Large intestine (tissue), 3 donors: ENCODE results near the gene SPNS3. TPM values are rescaled to one million over a fixed set of nuclear protein-coding genes. Genes with fewer than 3 reads are reported as not detected.

Experiments
- DNase-seq, 2 donors: peaks; one replicate each; pipeline versions ENCODE4 v3.0.0 to v3.0.0-alpha.2; 2013
- H3K27ac ChIP-seq: one replicate; pipeline ENCODE4 v1.5.1; 2013; ENCODE audit warnings: low read length
- H3K27me3 ChIP-seq: 2 replicates; pipeline ENCODE4 v1.6.1; 2013; ENCODE audit warnings: low read length; ENCODE audit not compliant: control insufficient read depth, insufficient read depth
- H3K36me3 ChIP-seq: 2 replicates; pipeline ENCODE4 v1.6.1; 2013; ENCODE audit warnings: low read length; ENCODE audit not compliant: control insufficient read depth, insufficient read depth
- H3K4me1 ChIP-seq: one replicate; pipeline ENCODE4 v1.6.1; 2013; ENCODE audit warnings: low read length; ENCODE audit not compliant: control insufficient read depth, insufficient read depth
- H3K4me3 ChIP-seq: one replicate; pipeline ENCODE4 v1.5.1; 2013; ENCODE audit warnings: low read length
- H3K9me3 ChIP-seq: one replicate; pipeline ENCODE4 v1.6.1; 2013; ENCODE audit warnings: mild to moderate bottlenecking, low read depth, low read length, moderate library complexity; ENCODE audit not compliant: control insufficient read depth
- WGBS: methylation state at CpG from one replicate; pipeline ENCODE4 v1.1.5; 2013; ENCODE audit warnings: low lambda C conversion rate; ENCODE audit not compliant: insufficient coverage; 5-methylcytosine and 5-hydroxymethylcytosine counted together
- polyA plus RNA-seq: library from polyadenylated mRNA; unstranded; fragments of 120-200 nt; gene quantifications from one replicate; pipeline ENCODE4 v1.2.1, GENCODE V29; 2013

The SPNS3 gene
- polyA plus RNA-seq, 1 donor = 9.2 TPM

DNA sequence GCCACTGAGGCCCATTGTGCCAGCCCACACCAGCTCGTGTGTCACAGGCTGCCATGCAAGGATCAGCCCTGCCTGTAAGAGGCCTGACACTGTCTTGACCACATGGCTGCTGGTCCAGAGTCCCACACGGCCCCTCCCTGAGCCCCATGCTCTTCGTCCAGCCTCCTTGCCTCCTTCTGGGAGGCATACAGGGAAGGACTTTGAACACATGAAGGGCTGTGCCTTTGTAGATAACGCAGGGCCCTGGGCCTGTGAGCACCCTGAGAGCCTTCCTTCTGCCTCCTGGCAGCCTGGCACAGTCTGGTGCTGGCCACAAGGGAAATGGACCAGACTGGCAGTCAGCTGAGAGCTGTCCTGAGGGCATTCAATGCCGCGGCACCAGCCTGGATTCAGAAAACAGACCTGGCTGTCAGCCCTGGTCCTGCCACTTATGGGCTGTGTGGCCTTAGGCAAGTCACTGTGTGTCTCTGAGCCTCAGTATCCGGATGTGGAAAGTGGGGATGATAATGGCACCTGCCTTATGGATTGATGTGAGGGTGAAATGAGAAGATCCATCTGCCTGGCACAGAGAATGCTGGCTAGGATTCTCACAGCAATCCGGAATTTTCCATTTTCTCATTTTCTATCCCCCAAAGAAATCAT, 45.7 kb downstream of the SPNS3 start:
- peak overlapping the region; percentile 98 for H3K27ac ChIP-seq
- H3K9me3 ChIP-seq = no peaks in the 10 kb centered on the region
- H3K36me3 ChIP-seq = no peaks in the 10 kb centered on the region
- H3K4me3 ChIP-seq = no peak overlapping the region
- peak; percentile 89 to 92 for DNase-seq
- no CpG with 5 or more reads among the region's 8 CpGs for WGBS
- H3K27me3 ChIP-seq = no peaks in the 10 kb centered on the region
- H3K4me1 ChIP-seq = peaks cover 88% of the 10 kb centered on the region

DNA sequence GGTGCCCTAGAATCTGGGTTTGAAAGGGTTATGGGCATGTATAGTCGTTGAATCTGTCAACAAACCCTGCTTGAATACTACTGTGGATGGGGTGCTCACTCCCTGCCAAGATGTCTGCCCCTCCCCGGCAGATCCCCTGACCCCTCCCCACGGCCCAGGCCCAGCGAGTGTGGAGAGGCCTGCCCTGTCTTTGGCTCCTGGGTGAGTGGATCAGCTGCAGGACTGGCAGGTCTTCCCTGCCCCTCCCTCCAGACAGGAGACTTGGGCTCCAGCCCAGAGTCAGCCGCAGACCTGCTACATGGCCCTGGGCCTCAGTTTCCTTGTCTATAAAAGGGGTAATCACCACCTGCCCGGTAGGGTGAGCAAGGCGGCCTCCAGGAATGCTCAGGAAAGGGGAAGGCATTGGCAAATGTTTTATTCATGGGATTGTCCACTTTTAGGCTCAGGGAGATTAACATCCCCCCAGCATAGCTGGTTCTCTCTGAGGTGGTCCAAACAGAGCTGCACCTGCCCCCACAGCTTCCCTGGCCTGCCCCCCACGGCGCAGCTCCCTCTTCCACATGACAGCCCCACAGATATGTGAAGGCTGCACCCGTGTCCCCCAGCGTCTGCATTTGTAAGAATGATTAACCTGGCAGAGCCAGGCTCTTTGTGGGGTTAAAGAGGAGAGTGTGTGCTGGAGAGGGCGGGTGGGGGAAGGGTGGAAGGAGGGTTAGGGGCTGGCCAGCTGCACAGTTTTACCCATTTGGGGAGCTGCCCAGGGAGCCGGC, 46.4 kb downstream of the SPNS3 start:
- Histone ChIP-seq H3K27ac (peak overlapping the region; percentile 98), H3K4me3 (no peak overlapping the region)
- DNase-seq = peak in 1 of 2 donors; percentile 88

DNA sequence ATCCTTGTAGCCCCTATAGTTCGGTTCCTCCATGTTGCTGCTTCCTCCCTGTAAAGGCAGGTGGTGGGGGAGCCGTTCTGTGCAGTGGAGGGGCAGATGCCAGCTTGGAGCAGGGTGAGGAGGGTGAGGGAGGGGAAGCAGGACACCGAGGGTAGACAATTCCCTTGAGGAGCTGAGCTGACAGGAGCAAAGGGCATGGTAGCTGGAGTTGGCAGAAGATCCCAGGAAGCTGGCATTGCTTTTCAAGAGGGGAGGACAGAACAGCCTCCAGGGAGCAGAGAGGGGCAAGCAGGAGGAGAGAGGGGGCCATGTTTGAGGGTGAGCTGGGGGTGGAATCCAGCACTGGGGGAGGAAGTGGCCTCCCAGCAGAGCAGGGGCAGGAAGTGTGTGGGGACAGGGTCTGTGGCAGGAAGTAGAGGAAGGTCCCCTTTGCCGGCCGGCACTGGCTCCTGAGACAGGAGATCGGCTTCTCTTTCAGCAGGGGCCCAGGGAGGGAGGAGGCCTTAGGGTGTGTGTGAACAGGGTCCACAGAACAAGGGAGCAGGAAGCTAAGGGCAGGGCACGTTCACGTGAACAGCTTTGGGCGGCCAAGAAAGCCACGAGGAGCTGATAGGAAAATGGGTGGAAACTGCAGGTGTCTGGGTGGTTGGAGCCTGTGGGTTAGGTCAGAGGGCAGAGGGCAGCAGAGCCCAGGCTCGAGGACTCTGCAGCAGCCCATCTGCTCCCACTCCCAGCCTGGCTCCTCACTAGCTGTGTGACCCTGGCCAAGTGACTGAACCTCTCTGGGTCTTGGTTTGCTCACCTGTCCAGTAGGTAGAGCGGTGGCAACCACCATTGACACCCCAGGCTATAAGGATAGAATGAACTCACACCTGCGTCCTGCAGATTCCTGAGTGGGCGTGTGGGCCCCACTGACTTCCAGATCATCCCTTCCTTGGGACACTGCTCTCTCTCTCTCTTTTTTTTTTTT, 47.5 kb downstream of the SPNS3 start:
- Histone ChIP-seq H3K4me1 (peaks cover 77% of the 10 kb centered on the region), H3K9me3 (no peaks in the 10 kb centered on the region), H3K27me3 (no peaks in the 10 kb centered on the region), H3K27ac (peak overlapping the region; percentile 98), H3K36me3 (no peaks in the 10 kb centered on the region), H3K4me3 (no peak overlapping the region)
- DNase-seq = peak; percentile 94 to 98
- no CpG with 5 or more reads among the region's 14 CpGs for WGBS

More for the DNA sequence above, 46.4 kb downstream of the SPNS3 start:
- no CpG with 5 or more reads among the region's 13 CpGs for WGBS
- Histone ChIP-seq H3K27me3 (no peaks in the 10 kb centered on the region), H3K36me3 (no peaks in the 10 kb centered on the region), H3K4me1 (peaks cover 87% of the 10 kb centered on the region), H3K9me3 (no peaks in the 10 kb centered on the region)

DNA sequence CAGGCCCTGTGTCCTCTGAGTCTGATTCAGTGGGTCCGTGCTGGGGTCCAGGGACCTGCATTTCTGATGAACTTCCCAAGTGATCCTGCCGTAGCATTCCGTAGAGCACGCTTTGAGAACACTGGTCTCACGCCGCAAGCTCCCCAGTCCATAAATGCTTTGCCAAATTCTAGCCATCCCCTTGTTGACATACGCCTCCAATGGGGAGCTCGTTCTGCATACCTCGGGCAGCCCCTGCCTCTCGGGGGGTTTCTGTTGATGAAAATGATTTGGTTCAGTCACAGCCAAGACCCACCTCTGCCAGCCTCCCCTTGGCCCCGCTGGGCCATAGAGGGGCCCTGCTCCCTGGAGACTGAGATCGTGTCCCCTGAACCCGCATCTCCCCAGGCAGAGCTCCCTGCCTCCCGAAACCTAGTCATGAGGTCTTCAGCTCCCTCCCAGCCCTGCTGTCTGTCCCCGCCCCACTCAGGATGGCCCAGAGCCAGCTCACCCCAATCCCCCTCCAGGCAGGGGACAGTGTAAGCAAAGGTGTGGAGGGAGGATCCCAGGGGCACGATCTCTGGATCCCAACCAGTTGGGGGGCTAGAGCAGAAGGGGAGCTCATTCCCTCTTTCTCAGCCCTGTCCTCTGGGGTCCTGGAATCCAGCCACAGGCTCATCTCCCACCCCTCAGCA, 48.7 kb downstream of the SPNS3 start:
- Histone ChIP-seq H3K4me1 (peaks cover 64% of the 10 kb centered on the region), H3K27me3 (no peaks in the 10 kb centered on the region), H3K36me3 (no peaks in the 10 kb centered on the region), H3K9me3 (no peaks in the 10 kb centered on the region), H3K27ac (peak overlapping the region; percentile 80), H3K4me3 (no peak overlapping the region)
- DNase-seq = peak in 1 of 2 donors; percentile 56
- WGBS = no CpG with 5 or more reads among the region's 16 CpGs

DNA sequence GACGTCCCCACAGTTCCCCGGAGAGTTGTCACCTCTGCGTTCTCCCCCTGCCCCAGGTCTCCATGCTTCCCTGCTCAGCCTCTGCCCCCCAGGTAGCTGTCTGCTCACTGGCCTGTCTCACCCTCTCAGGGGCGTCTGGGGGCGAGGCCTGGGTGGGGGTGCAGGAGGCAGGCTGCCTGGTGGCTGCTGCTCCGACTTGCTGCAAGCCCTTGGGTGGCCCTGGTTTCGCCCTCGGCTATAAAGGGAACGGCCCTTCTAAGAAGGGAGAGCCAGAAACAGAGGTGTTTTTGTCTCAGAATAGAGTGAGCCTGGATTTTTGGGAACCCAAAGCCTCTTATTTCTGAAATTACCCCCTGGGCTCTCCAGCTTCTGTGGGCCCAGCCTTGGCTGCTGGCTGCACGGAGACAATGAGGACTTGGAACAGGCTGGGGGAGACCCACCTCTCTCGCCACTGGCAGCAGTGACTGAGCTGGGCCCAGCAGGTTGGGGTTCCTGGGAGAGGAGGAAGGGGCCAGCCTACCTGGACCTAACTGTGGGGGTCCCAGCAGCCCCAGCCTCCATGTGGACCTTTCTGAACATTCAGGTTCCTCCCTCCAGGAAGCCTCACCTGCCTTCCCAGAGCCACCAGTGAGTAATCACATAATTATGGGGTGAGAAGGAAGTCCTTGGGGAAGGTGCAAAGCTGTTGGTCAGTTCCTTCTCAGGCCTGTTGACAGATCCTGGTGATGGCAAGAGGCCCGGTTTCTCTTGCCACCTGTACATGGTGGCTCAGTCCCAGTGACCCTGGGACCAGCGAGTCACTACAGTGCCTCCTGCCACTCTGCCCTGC, 49.5 kb downstream of the SPNS3 start:
- peak overlapping the region; percentile 80 for H3K27ac ChIP-seq
- WGBS = no CpG with 5 or more reads among the region's 13 CpGs
- H3K4me3 ChIP-seq = no peak overlapping the region
- H3K9me3 ChIP-seq = no peaks in the 10 kb centered on the region
- peaks cover 58% of the 10 kb centered on the region for H3K4me1 ChIP-seq
- H3K36me3 ChIP-seq = no peaks in the 10 kb centered on the region
- peak in 1 of 2 donors; percentile 76 for DNase-seq
- no peaks in the 10 kb centered on the region for H3K27me3 ChIP-seq

DNA sequence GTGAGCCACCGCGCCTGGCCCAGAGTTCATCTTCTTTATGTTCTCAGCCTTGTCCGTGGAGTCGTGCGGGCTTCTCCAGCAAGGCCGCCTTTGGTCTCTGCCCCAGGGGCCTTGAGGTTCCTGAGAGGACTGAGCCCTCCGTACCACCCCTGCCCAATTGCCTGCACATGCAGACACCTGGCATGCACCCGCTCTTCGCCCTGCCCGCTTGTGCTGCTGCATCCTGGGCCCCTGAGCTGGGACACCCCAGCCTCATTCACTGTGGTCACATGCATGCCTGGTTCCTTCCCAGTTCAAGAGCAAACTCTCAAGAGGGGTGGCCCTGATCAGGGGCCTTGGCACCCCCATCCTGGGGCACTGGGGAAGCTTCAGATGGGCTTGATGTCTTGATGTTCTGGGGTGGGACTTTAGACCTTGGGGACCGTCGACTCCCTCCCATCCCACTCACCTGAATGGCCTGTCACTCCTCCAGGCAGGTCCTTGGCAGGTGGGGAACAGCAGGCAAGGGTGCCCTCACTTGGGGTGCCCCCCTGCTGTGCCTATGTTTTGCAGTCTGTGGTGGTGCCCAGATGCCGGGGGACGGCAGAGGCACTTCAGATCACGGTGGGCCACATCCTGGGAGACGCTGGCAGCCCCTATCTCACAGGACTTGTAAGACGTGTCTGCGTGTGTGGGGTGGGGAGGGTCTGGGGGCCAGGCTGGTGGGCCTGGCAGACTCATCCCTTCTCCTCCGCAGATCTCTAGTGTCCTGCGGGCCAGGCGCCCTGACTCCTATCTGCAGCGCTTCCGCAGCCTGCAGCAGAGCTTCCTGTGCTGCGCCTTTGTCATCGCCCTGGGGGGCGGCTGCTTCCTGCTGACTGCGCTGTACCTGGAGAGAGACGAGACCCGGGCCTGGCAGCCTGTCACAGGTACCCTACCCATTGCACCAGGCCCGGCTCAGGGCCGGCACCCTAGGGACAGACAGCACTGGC, 52.2 kb downstream of the SPNS3 start:
- Histone ChIP-seq H3K27ac (no peak overlapping the region), H3K4me1 (peaks cover 40% of the 10 kb centered on the region), H3K4me3 (no peak overlapping the region), H3K36me3 (no peaks in the 10 kb centered on the region), H3K9me3 (no peaks in the 10 kb centered on the region), H3K27me3 (no peaks in the 10 kb centered on the region)
- WGBS = no CpG with 5 or more reads among the region's 31 CpGs
- DNase-seq = no peak

DNA sequence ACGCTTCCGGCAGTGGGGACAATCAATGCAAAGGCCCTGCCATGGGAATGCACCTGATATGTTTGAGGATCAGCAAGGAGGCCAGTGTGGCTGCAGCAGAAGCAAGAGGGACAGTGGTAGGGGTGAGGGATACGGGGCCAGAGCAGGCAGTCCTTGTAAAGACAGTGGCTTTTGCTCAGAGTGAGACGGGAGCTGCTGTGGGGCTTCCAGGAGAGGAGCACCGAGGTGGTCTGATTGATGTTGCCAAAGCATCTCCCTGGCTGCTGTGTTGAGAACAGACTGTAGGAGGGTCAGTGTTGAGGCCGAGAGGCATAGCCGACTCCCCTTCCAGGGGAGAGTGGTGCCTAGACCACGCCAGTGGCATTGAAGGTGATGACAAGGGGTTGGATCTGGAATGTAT, 53.6 kb downstream of the SPNS3 start:
- Histone ChIP-seq H3K4me1 (peaks cover 37% of the 10 kb centered on the region), H3K9me3 (no peaks in the 10 kb centered on the region), H3K36me3 (no peaks in the 10 kb centered on the region), H3K27me3 (no peaks in the 10 kb centered on the region), H3K27ac (no peak overlapping the region), H3K4me3 (no peak overlapping the region)
- WGBS = no CpG with 5 or more reads among the region's 8 CpGs
- DNase-seq = no peak

DNA sequence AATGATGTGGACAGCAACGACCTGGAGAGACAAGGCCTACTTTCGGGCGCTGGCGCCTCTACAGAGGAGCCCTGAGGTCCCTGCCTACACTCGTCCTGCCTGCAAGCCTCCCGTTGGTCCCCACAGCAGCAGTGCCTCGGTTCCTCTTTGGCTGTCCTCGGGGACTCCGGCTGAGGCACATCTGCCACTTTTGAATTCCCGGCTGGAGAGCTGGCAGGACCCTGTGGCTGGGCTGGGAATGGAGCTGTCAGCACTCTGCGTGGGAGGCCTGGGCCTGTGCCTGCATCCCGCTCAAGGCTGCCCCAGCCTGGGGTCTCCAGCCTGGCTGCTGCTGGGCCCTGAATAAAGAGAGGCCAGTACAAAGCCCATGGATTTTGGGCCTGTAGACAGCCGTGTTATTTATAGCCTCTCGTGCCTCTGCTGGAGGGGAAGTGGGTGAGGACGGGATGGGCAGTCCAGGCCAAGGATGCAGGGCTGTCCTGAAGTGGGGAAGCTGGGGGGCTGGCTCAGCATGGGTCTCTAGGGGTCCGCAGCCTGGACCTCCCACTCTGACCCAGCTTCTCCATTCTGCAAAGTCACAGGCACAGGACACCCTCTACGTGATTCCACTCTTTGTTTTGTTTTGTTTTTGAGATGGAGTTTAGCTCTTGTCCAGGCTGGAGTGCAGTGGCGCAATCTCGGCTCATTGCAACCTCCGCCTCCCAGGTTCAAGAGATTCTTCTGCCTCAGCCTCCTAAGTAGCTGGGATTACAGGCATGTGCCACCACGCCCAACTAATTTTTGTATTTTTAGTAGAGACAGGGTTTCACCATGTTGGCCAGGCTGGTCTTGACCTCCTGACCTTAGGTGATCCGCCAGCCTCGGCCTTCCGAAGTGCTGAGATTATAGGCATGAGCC, 54.3 kb downstream of the SPNS3 start:
- Histone ChIP-seq H3K27me3 (no peaks in the 10 kb centered on the region), H3K4me3 (no peak overlapping the region), H3K27ac (no peak overlapping the region), H3K4me1 (peaks cover 36% of the 10 kb centered on the region), H3K36me3 (no peaks in the 10 kb centered on the region), H3K9me3 (no peaks in the 10 kb centered on the region)
- DNase-seq = no peak
- 100% methylated on average over 2 of the region's 24 CpGs for WGBS
